GM19239 (cell line): ENCODE results near the gene INTS11.
"Not testable (repeated sequence)": the region's sequence is repeated elsewhere in the genome, so short reads cannot be mapped to it uniquely, and the experiment has no call there.

Source experiments
- DNase-seq: peaks from one replicate; pipeline ENCODE4 v3.0.0; 2011; ENCODE audit warnings: low spot score; ENCODE audit not compliant: insufficient read length
- FAIRE-seq: peaks from 2 replicates; lab custom pipeline; 2011; peaks lifted over from hg19 to GRCh38; lab: Jason Lieb, UNC

Gene INTS11

DNA sequence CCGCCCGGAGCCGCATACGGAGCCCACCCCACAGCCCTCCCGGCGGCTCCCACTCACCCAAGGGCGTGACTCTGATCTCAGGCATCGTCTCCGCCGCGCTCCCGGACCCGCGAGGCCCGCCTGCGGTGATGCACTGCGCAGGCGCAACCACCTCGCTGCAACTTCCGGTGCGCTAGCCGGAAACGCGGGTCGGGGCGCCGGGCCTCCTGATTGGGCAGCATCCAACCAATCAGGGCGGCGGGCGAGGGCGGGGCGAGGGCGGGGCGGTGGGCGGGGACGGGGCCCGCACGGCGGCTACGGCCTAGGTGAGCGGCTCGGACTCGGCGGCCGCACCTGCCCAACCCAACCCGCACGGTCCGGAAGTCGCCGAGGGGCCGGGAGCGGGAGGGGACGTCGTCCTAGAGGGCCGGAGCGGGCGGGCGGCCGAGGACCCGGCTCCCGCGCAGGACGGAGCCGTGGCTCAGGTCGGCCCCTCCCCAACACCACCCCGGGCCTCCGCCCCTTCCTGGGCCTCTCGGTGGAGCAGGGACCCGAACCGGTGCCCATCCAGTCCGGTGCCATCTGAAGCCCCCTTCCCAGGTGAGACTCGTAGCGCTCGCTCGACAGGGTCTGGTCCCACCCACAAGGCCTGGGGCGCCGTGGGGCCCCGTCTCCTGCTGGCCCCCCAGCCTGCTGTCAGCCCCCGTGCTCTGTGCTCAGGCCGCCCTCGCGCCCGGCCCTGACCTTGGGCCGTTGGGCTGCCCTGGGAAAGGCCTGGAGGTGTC is at the start of gene INTS11, which contains the start of gene CPTP:
TSS of gene INTS11 (minus strand) at position 137 of the 764 bp plus-strand sequence. CDS start at position 85, 52 bp downstream.
TSS of gene CPTP (plus strand) at position 279 of the 764 bp plus-strand sequence. CDS start 2,109 bp downstream, outside the sequence.
- peak; percentile 99 for DNase-seq
- peak; percentile 99 for FAIRE-seq

DNA sequence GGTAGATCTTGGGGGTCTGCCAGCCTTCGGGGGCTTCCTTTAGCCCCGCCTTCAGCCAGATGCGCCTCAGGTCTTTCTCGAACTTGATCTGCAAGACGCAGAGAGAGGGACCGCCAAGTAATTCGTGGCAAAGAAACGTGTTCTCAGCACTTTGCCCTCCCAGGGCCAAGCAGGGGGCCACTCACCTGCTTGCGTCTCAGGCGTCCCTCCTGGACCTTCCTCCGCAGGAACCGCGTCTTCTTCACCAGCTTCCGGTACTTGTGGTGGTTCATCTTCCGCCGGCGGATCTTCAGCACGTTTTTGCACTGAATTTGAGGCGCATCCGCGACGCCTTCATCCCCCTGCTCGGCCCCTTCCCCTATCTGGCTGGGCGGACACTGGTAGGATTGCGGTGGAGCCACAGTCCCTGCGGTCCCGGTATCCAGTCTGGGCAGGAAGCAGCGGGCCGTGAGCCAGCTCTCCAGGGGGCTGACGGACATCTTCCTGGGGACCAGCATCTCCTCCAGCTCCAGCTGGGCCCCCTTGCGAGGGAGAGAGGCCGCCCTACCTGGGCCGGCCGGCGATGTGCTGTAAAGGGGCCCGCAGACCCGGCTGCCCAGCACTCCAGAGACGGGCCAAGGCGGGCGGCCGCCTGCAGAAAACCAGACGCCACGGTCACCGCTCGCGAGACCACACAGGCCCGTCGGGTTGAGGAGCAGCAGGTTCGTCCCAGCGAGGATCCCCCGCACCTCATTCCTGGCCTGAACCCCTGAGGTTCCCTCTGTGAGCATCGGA is 49.5 kb upstream of the INTS11 start:
- no peak for FAIRE-seq
- no peak for DNase-seq

DNA sequence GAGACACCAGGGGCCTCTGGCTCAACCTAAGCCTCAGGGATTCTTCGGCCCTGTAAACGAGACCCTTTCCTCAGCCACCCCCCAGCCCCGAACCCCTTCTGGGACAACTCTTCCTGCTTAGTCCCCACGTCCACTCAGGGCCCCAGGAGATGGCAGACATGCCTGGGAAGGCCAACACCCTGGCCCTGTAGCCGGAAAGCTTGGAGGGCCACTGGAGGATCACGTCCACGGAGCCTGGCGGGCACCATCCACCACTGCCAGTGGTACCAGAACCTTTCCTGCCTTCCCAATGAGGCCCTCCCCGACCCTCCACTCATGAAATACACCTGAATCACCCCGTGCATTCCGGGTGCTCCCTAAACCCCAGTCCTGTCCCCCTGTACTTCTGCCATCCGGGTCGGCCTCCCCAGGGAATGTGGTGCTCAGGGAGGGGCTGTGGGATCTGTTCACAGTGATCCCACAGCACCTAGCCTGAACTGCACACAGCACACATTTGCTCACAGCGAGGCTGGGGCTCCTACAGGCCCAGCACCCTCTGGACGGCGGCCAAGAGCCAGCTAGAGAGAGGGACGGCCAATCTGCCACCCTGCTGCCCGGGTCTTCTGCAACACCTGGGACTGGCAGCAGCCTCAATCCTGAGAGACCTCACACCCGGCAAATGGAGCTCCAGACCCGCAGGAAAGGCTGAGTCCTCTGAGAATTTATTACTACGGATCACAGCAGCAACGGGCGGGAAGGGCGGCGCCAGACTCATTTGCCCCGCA is 48.8 kb upstream of the INTS11 start:
- FAIRE-seq (no peak), DNase-seq (no peak)

- DNase-seq = peak; percentile 84
- peak; percentile 76 for FAIRE-seq
These were observed 47.6 kb upstream of the INTS11 start for GRCh38 chr1:1371746-1372711.

- FAIRE-seq (no peak), DNase-seq (no peak)
These were observed 46.9 kb upstream of the INTS11 start for GRCh38 chr1:1371364-1371745.

DNA sequence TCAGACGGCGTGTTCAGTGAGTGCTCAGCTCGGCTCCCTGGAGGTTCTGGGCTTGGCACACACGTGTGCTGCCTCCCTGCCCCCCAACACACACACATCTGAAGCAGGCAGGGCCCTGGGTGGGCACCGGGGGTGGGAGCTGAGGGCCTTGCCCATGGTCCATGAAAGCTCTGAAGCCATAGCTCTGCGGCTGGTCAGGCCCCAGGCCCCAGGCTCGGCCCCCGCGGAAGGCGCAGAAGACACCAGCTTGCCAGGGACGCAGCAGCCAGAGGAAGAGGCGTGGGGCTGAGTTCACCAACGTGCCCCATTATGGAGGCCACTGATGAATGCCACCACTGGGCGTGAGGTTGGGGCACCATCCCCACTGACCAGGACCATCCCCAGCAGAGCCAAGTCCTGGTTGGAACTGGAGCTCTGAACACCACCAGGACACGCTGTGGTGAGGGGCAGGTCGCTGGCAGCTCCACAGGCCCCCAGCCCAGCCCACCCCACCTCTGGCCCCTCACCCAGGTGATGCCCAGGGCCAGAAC is 46.4 kb upstream of the INTS11 start:
- DNase-seq = no peak
- no peak for FAIRE-seq

- not testable (repeated sequence) for DNase-seq
These were observed 45.6 kb upstream of the INTS11 start for GRCh38 chr1:1370094-1370493.

DNA sequence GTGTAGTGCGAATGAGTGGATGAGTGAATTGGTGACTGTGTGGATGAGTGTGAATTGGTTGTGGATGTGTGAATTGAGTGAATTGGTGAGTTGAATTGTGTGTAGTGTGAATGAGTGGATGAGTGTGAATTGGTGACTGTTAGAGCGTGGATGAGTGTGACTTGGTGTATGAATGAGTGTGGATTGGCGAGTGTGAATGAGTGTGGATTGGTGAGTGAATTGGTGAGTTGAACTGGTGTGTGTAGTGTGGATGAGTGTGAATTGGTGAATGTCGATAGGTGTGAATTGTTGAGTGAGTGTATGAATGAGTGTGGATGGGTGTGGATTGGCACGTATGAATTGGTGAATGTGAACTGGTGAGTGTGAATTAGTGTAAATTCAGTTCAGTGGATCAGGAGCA is 42.9 kb upstream of the INTS11 start:
- FAIRE-seq (no peak), DNase-seq (no peak)

More at GRCh38 chr1:1370094-1370493, 45.6 kb upstream of the INTS11 start:
- not testable (repeated sequence) for FAIRE-seq

- FAIRE-seq (no peak), DNase-seq (no peak)
These were observed 42.2 kb upstream of the INTS11 start for GRCh38 chr1:1366699-1367066.

DNA sequence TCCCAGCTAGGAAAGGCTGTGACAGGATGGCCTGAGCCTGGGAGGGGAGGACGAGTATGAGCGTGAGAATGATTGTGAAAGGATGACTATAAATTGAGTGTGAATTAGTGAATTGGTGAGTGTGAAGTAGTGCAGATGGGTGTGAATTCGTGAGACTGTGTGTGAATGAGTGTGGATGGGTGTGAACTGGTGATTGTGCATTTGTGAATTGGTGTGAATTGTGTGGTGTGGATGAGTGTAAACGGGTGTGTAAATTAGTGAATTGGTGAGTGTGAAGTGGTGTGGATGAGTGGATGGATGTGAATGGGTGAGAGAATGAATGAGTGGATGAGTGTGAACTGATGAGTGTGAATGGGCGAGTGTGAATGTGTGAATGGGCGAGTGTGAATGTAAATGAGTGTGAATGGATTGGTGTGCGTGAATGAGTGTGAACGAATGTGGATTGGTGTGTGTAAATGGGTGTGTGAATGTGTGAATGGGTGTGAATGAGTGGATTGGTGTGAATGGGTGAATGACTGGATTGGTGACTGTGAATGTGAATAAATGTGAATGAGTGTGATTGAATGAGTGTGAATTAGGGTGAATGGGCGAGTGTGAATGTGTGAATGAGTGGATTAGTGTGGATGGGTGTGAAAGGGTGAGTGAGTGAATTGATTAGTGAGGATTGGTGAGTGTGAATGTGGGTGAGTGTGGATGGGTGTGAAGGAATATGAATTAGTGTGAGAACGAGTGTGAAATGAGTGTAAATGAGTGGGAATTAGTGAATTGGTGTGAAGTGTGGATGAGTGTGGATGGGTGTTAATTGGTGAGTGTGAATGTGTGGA is 41.6 kb upstream of the INTS11 start:
- no peak for DNase-seq
- no peak for FAIRE-seq

GRCh38 chr1:1364266-1364665 is 39.8 kb upstream of the INTS11 start:
- DNase-seq = no peak

GRCh38 chr1:1361982-1362423 is 37.5 kb upstream of the INTS11 start:
- FAIRE-seq (no peak), DNase-seq (no peak)

More at GRCh38 chr1:1364266-1364665, 39.8 kb upstream of the INTS11 start:
- FAIRE-seq = no peak

DNA sequence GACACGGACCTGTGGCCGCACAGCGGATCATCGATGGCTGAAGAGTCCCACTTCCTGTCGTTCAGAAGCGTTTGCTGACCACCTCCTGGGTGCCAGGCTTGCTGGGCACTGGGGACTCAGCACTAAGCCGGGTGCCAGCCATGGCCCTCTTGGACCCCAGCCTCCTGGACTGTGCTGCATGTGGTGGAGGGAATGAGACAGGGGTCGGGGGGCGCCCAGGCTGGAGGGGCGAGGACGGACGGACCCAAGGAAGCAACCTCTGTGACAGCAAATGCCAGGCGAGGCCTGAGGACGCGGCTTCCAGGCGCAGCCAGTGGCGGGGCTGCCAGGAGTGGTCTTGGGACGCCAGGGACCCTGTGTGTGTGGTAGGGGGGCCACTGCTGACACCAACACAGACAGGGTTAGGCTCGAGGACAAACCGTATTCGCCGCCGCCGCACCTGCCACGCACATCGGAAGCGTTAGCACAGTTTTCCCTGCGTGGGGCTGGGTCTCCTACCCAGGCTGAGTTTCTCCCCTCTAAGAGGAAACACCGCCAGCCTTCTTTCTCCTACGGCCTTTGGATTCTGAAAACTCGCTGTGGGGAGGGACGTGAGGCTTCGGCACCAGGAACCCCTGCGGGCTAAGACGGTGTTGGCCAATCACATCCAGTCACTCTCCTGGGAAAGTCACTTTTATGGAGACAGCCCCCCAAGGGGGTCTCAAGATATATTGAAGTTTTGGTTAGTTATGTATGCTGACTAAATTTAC is 36.9 kb upstream of the INTS11 start:
- no peak for FAIRE-seq

DNA sequence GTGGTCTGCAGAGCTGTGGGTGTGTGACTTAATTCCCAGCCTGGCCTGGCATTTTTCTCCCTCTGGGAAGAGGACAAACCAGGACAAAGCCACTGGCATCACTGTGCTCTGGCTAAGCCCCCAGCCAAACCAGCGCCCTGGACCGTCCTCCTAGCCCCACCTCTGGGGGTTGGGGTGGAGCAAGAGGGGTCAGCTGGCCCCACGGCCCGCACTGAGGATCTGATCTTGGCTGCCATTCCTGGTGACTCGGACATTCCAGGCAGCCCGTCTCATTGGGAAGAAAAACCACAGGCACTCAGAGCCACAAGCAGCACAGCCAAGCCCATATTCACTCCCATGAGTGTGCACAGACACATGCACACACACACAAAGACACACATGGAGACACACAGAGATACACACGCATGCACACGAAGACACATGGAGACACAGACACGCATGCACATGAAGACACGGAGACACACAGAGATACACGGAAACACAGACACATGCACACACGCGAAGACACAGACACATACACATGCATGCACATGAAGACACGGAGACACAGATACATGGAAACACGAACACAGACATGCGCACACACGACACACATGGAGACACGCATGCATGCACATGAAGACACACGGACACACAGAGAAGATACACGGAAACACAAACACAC is 36.2 kb upstream of the INTS11 start:
- no peak for FAIRE-seq
- no peak for DNase-seq

More for the DNA sequence above, 36.9 kb upstream of the INTS11 start:
- no peak for DNase-seq

DNA sequence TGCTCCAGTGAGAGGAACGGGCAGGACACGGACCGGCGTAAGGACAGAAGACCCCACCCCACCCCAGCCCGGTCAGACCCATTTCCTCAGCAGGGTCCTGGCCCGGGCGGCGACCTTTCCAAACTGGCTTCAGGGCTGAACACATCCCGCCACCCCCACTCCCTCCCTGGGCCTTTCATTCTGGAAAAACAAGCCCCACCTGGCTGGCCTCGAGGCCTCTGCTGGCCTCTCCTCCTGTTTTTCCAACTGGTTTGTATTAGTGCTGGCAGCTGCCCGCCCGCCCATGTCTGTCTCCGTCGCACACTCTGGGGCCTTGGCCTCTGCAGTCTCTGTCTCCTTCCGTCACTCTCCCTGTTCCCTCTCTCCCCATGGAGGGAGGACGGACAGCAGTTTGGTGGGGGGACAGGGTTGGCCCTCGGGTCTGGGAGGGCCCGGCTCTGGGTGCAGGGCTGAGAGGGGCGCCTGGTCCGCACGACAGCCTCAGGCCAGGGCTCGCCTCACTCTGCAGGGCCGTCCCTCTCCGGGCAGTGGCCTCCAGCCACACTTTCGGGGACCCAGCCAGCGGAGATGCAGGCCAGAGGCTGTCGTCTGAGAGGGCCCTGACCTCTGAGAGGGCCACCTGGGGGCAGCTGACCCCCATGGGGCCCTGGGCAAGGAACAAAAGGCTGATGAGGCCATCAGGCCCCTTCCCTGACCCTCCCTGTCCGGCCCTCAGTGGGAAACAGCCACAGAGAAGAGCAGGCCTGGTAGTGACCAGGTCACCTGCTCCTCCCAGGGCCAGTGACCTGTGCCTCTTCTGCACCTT is 35.4 kb upstream of the INTS11 start:
- DNase-seq = no peak
- no peak for FAIRE-seq

GRCh38 chr1:1359308-1359663 is 34.8 kb upstream of the INTS11 start:
- FAIRE-seq = no peak
- DNase-seq = no peak
